Central memory CD4-positive, alpha-beta T cell (primary cell): ENCODE measurements around the gene TEPSIN.

Source experiments
- DNase-seq: peaks from one replicate; pipeline ENCODE4 v3.0.0; 2022

Gene TEPSIN

DNA sequence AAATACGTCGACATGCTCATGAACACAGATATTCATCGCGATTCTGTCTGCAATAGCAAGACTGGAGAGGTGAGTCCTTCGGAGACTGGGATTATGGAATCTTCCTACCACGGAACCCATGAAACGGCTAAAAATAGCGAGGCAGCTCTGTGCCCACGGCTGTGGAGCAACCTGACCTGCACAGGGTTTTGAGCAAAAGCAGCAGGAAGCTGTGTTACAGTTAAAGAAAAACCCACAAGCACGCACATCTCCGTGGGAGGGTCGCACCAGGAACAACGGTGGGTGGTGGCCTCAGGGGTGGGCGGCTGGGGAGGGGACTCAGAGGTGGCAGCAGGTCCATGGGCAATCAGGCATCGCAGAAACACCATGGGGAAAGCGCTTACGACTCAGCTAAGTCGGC is 31.4 kb upstream of the TEPSIN start:
- no peak for DNase-seq

DNA sequence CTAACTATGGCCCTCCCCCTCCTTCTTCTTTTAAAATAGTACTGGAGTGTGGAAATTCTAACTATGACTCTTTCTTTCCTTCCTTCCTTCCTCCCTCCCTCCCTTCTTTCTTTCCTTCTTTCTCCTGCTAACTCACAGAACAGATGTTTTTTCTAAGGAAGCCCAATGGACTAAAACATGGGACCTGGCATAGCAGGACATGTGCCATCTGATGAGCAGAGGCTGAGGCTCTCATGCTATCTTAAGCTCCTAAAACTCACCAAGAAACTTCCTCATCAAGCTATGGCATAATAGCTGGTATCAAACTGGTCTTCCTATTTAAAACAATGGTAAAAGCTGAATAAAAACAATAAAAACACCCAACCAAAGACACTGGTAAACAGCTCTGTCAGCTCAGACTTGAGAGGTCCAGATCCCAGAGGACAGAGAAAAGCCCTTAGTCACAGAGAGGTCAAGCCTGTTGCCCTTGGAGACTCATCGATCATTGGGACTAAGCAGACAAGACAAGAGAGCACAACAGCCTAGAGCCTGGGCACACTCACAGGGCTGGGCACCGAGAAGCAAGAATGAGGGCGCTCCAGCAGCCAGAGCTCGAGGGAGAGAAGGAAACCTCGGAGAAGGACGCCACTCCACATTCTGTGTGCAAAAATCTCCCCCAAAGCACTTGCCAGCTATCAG is 28.7 kb upstream of the TEPSIN start:
- DNase-seq: no peak

DNA sequence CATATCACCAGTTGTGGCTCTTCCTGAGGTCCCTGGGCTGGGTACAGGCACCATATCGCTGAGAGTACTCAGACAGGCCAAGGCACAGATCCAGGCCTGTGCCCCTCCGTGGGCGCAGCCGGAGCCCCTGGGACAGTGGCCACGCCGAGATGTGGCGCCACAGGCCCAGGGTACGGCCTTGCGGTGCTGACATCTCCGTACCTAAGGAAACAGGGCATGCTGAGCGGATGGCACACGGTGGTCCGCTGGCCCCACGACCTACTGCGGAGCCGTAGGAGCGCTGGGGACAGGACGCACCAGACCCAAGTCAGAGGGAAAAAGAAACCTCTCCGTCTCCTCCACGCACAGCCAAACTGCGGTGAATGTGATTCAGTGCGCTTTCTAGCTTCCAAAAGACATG is 26.7 kb upstream of the TEPSIN start:
- no peak for DNase-seq

DNA sequence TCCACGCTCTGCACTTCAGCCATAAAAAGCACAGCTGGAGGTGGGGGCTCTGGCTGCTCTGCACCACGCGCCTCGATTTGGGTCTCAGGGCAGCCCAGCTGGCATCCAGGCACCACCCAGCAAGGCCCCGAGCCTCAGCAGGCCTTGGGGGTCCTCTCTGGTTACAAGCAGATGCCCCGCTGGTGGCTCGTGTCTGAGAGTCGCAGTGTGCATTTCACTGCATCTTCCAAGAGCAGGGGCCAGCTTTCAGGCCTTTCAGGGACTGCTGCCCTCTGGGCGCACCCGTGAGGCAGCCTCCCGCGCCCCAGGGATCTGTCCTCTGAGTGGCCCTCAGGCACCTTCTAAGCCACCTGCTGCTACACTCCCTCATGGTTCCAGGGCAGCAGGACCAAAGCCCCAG is 25.8 kb upstream of the TEPSIN start:
- DNase-seq: no peak

DNA sequence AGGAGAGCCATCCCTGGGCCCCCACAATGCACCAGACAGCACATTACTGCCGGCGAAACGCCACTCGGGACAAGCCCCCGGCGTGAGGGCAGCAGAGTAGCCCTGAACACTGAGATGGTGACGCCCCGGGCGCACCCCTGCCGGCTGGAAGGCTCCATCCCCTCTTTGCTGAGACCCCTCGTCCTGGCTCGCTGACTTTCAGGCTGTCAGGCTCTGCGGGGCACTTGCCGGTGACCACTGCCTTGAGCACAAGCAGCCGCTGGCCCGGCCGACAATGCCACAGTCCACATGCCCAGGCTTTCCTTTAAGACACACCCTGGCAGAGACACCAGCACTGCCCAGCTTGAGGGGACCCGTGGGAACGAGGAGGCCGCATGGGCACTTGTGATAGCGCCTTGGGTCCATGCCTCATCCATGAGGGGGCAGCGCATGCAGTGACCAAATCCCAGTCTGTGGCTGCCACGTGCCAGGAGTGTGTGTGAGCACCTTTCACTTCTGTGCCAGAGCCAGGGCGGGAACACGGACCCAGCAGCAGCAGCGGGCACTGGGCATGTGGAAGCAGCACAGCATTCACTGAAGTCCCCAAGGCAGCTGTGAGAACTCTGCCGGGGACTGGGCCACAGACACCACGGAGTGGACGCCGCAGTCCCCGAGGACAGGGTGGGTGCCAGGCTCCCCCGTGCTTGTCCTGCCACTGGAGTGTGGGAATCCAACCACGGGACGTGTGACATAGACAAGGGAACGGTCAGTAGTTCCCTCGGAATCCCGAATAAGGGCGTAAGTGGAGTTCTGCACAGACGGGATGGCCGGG is 24.7 kb upstream of the TEPSIN start:
- DNase-seq: no peak

DNA sequence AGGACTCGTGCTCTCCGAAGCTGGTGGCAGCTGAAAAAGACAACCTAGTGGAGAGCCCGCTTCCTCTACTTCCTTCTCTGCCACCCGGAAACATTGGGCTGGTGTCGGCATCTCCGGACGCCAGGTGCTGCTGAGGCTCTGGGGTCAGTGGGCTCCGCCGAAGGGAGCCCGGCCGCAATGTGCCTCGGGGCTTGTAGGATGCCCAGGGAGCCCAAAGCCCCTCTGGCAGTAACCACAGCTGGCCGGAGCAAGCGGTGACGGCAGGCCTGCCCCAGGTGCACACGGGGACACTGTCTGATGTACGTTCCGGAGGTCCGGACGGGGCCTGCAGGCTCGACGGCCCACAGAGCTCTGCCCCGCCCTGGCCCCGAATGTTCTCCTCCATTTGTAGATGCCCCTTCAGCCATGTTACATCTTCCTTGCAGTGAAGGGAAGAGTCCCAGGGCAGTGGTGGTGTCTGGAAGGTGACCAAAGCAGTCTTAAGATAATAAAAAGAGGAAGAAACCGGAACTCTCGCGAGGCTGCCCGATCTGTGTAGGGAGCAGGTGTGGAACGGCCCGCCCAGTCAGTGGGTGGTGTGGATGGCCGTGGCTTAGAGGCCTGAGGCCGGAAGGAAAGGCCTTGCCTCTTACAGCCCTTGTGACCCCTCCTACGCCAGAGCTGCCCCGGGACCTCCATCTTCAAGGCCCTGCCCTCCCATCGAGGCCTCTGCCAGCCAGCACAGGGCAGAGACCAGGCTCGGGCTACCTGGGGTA is 22.9 kb upstream of the TEPSIN start:
- no peak for DNase-seq

DNA sequence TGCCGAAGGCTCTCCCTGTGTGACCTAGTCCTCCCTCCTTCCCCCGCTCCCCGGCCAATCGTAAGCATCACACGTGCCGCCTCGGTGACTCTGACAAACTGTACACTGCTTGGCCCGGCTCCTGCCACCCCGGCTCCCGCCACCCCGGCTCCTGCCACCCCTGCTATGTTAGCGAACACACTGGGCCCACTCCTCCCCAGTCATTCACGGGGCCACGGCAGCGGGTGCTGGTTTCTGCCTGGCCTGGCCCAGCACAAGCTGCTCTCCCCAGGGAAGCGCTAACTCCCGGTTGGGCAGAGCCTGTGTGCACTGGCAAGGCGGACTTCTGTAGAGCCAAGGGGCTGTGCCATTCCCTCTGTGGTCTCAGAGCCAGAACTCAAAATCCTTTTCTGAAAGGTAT is 22.2 kb upstream of the TEPSIN start:
- no peak for DNase-seq

DNA sequence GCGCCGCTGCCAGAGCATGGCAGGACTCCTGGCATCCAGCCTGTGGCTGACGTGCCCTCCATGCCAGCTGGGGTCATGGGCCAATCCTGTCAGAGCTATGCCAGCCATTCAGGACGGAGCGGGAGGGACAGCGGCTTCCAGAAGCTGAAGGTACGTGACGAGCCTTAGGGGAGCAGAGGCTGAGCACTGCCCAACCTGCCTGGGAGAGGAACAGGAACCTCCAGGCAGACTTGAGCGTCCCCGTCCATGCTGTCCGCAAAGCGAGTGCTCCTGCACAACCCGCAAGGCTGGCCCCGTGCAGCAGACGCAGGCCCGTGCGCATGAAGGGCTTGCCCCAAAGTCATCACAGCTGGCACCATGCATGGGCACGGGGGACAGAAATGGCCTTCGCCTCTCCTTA is 21.8 kb upstream of the TEPSIN start:
- DNase-seq: no peak

DNA sequence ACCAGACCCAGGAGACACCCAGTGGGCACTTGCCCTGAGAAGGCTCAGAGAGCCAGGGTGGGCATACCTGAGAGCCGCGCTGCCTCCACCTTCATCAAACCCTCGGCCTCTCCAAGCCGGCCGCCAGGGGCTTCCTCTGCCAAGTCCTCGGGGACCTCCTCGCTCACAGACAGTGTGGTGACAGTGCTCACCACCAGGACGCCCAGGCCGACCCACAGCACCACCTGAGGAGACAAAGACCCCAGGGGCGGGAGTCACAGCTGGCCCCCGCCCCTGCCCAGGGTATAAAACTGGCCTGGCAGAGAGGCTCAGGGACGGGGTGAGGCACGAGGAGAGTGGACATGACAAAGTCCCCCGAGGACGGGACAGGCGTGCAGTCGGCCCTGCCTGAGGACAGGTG is 21.3 kb upstream of the TEPSIN start:
- DNase-seq: no peak

DNA sequence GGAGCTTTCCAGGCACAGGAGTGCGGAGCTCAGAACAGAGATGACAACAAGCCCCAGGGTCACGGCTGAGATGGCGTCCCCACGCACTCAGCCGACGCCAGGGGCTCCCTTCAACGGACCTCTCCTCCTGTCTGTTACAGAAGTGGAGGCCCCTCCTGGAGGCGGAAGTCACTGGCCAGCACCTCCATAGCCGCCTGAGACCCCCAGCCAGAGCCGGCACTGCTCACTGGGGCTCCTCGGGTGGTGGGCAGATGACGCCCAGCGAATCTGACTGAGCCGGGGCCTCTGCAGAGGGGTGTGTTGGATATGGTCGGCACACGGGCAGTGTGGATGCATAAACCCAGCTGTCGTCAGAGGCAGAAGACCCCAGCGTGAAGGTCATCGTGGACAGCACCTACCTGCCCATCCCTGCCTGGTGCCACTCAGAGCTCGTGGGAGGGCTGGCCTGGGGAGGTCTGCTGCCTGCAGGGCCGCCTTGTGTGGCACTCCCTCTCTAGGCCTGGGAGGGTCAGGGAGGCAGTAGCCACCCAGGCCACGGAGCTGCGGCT is 20.3 kb upstream of the TEPSIN start:
- no peak for DNase-seq

DNA sequence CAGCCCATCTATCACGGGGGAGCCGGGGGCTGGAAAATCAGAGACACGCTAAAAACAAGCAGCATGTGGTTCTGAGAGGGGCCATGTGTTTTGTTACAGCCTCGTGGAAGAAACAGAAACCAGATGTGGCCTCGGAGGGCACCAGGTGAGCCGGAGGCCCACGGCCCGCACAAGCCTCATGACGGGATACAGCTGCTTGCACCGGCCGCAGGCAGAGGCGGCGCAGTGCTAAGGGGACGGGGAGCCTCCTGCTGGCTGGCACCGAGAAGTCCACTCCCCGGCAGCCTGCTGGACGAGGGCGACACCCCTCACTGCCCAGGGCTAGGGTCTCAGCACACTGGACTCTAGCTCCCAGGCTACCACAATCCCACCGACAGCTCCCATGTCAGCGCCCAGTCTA is 19.4 kb upstream of the TEPSIN start:
- no peak for DNase-seq

DNA sequence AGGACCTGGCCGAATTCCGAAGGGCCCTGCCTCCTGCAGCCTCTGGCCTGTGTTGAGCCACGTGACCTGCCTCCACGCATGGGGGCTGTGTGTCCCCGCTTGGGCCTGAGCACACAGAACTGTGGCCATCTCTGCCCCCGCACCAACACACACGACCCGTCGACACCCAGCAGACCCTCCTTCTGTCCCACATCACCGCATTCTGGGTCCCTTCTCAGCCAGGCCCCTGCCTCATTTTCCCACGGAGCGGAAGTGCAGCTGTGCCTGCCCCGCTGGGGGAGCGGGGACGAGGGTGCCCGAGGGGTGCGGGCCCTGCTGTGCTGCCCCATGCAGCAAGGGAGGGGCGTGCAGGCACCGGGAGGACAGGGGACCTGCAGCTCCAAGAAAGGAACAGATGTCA is 18.7 kb upstream of the TEPSIN start:
- DNase-seq: no peak

DNA sequence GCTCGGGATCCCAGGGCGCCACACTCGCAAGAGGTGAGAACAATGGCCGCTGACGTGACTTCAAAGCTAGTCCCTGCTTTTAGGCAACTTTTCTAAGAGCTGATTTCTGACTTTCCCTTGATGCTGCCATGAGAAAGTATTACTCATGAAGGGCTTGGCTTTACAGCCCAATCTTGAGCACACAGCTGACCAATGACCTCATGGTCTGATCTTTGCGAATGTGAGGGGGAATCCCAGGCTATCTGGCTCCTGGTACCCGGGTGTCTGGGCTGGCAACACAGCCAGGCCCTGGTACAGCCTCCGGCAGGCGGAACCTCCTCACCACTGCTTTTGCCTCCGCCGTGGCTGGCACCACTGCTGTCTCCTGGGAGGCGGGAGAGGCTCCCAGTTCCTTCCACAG is 17.8 kb upstream of the TEPSIN start:
- DNase-seq: no peak

DNA sequence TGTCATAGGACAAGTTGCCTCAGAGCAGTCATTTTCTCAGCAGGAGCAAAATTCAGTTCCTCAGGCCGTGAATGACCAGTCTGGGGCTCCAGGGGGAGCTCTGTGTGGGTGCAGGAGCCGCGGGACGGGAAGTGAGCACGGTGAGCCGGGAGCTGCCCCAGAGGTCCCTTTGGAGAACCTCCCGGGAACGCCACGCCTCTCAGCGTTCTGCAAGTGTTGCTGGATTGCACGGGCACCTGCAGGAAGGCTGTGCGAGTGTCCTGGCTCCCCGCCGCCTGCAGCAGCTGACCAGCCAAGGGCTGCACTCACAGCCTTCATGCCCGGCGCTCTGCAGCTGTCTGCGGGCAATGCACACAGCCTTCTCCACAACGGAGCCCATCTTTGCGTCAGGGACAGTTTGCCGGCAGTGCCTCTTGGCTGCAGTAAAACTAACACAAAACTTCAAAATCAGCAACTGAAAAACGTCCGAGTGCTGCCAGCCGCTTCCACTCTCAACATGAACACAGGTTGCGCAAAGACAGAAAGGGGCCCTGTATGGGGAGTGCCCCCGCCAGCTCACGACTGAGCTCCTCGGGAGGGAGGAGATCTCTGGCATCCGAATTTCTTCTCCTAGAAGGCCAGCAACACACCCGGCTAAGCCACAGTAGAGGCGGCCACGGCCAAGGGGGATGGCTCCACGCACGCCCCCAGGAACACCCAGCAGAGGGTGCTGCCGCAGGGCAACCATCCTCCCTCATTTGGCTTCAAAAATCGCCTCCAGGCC is 16.3 kb upstream of the TEPSIN start:
- DNase-seq: no peak

DNA sequence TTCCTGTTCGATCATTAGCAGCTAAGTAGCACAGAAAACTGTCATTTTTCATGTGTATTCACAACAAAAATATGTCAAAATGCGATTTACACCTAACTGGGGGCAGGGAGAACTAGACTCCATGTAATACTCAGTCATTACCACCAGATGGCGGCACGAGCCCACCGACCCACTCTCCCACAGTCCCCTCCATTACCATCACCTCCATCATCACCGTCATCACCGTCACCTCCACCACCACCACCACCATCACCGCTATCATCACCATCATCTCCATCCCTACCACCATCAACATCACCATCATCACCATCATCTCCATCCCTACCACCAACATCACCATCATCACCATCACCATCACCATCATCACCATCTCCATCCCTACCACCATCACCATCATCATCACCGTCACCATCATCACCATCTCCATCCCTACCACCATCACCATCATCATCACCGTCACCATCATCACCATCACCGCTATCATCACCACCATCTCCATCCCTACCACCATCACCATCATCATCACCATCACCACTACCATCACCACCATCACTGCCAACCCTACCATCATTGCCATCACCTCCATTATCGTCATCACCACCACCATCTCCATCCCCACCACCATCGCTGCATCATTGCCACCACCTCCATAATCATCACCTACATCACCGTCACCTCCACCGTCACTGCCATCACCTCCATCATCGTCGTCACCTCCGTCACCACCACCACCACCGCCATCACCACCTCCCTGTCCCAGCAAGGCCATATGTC is 14.7 kb upstream of the TEPSIN start:
- peak; percentile 51 for DNase-seq

DNA sequence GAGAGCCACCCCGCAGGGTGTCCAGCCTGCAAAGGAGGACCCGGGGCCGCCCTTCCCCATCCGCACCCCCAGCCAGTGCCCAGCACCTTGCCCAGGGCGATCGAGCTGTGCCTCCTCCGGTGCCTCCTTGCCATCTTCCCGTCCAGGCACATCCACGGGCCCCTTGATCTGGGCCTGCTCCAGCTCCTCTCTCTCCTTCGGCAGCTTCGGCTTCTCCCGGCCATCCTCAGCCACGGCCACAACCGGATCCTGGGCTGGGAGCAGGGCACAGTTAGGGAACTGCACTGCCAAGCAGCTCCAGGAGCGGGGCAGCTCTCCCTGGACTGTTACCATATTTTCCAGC is 14.1 kb upstream of the TEPSIN start:
- no peak for DNase-seq

DNA sequence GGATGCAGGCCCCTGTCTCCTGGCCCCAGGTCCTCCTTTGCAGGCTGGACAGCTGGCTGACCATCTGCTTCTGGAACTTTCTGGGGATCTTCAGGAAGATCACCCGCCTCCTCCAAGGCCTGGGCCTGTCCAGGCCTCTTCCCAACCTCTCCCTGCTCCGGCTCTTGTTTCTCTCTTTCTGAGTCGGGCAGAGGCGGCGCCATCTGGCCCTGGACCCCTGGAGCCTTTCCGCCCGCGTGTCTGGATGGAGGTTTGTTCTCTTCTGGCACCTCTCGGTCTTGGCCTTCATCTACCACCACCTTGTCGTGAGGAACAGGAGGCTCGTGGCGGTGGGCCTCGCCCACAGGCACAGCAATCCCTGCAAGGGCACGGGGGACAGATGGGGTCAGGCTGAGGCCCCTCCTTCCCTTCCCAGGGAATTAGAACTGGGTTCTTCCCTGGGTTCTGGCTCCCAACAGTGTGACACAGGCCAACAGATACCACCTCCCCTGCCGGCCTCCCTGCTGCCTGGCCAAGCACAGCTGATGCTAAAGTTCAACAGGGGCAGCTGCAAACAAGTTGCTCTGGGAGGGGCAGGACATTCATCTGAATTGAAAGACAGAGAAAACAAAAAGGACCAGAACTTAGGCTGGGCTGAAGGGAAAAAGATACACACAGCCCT is 13.6 kb upstream of the TEPSIN start:
- no peak for DNase-seq

DNA sequence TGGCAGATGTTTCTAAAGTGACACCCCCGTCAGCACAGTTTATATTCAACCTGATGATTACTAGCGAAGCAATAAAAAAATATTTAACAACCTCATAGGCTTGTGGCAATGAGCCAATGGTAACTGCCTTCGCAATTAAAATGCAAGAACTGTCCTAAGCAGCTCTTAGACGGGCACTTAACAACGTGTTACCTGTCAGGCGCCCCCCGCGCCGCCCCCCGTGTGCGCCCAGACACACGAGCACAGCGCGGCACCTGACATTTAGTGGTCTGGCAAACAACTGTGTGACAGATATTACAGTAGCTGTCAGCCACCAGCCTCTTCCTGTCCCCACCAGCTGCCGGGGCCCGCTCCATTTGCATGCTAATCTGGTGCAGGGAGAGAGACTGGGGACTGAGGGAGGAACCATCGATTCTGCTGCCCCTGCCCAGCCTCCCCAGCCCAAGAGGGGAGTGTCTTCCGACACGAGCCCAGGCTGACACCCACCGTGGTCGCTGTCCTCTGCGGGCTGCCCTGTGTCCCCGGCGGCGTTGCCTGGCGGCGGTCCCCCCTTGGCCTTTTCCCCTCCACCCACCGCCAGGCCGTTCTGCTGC is 12.9 kb upstream of the TEPSIN start:
- no peak for DNase-seq

DNA sequence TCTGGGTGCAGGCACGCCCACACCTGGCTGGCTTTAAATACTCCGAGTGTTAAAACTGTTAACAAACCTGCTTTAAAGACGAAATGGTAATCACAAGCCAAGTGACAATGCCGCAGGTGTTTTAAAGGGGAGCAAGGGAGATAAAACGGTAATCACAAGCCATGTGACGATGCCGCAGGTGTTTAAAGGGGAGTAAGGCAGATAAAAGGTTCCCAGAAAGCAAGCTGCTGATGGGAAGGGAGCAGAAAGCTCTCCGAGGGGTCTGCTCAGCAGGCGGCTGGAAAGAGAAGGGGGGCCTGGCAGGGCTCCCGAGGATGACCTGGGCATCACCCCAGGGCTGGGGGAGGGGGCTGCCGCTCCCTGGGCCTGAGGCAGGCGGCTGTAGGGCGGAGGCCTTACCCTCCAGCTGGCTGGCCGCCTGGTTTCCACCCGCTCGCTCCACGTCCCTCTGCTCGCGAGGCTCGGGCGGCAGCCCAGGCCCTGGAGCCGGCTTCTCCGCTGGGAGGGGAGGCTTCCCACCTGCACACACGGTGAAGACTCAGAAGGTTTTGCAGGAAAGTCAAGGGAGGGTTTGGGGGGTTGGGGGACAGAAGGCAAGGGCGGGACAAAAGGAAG is 12.3 kb upstream of the TEPSIN start:
- no peak for DNase-seq

DNA sequence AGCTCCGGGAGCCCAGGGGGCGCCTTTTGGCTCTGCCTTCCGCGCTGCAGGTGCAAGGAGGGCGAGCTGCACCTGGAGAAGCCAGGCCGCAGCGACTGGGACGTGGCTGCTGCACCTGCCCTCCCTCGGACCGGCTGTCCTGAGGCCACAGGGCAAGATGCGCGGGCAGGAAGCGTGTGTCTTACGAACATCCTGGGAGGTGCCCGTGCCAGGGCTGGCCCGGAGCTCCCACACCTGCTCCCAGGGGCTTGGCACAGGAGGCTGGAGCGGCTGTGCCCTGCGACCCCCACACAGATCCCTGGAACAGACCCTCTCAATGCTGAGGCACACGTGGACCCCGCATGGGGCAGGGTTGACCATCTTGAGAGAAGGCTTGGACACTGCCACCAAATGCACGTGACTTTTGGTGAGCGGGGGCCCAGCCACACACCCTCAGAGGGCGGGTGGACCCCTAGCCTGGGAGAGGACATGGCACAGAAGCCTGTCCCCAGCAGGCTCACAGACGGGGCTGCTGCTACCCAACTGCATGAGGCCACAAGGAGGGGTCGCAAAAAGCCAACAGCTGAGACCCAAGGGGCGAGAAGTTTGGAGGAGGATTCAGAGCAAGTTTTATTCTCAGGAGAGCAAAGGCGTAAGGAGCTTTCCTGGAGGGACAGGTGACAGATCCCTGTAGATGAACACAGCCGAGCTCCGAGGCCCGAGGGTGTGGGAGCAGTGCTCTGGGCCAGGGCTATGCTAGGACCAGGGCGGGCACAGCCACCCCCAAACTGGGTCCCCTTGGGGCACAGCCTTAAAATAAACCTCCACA is 11.6 kb upstream of the TEPSIN start:
- no peak for DNase-seq
